ENCODE results near the gene MUCL3.
A peak's percentile ranks its signal among the peaks of the same experiment; 100 is the strongest.
"Not testable (repeated sequence)": the region's sequence is repeated elsewhere in the genome, so short reads cannot be mapped to it uniquely, and the experiment has no call there.

The MUCL3 gene

DNA sequence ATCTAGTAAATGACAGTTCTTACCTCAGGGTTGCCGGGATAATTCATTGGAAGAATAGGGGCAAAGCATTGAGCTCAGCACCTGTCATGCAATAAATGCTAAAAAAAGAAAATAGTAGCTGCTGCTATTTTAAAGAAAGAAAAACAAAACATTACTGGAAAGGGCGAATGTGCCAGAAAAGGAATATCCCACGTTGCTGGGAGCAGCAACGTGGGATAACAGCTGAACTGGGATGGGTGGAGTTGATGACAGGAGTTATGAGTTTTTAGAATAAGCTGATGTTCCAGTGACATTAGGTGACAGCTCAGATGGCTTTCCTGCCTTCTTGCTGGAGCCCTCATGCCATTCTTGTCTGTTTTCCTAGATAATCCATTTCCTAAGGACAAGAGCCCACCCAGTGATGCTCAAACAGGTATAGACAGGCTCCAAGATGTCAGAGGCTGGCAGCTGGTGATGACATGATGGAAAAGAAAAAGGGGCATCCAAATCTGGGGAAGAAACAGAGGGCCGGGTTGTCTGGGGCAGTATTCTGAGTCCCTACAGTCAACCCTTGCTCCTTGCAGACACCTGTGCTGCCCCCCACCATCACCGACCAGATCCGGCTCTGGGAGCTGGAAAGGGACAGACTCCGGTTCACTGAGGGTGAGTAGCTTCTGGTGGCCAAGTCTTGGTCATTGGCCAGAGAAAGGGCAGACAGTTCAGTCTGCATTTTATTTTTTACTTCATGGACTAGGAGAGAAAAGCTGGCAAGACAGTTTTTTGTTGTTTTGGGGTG, 27.8 kb upstream of the MUCL3 start:
- DNase-seq = no peak

DNA sequence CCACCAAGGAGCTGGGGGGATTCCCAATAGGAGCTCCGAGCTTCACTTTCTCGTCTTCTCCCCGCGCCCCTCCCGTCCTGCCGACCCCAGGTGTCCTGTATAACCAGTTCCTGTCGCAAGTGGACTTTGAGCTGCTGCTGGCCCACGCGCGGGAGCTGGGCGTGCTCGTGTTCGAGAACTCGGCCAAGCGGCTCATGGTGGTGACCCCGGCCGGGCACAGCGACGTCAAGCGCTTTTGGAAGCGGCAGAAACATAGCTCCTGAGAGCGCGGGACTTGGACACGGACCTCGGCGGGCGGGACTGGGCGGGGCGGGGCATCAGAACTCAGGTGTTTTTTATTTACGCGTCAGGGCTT, 27.1 kb upstream of the MUCL3 start:
- no peak for DNase-seq

- DNase-seq = peak; percentile 88 to 93
Observed at GRCh38 chr6:30914076-30914853, 26.5 kb upstream of the MUCL3 start, which contains the start of gene VARS2. VARS2 (plus strand) TSS chr6:30914238; CDS start chr6:30914837, 599 bp downstream.

DNA sequence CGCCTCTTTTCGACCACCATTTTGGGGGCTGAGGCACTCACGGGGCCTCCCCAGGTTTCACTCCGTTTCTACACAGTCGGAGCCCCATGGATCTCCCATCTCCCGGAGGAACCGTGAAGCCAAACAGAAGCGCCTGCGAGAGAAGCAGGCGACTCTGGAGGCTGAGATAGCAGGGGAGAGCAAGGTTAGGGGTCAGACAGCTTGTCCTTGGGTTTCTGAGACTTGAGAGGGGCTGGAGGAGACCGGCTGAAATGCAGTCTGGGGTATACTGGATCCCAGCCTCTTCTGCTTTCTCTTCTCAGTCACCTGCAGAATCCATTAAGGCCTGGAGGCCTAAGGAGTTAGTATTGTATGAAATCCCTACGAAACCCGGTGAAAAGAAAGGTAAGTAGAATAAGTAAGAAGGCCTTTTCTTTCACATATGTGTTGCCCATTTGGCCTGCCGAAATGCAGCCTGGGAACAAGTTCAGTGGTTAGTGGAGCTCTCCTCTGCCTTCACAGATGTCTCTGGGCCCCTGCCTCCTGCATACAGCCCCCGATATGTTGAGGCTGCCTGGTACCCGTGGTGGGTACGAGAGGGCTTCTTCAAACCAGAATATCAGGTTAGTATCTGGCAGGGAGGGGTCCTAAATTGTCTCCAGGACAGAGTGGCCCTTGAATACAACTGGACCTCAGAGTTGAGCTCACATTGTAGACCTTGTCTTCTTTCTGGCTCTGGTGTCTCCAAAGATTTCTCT, 25.8 kb upstream of the MUCL3 start:
- no peak for DNase-seq

- peak in 1 of 2 donors; percentile 48 for DNase-seq
Observed at GRCh38 chr6:30915591-30915946, 25.2 kb upstream of the MUCL3 start.

- DNase-seq = no peak
Observed at GRCh38 chr6:30917041-30917440, 23.7 kb upstream of the MUCL3 start.

GRCh38 chr6:30917487-30917886, 23.3 kb upstream of the MUCL3 start:
- no peak for DNase-seq

DNA sequence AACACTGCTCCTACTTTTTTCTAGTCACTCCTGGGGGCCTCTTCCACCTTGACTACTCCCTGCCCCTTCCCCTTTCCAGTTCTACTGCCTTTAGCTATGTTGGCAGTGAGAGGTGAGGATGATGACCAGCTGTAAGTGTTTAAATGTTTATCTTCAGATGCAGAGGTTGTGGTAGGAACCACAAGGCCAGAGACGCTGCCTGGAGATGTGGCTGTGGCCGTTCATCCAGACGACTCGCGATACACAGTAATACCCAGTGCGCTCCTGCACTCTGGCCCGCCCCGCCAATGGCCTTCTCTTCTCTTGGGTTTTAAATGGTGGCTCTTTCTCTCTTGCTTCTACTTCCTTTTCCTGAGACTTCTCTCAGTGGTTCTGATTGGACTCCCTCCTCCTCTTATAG, 22.1 kb upstream of the MUCL3 start:
- no peak for DNase-seq

GRCh38 chr6:30922447-30922852, 18.3 kb upstream of the MUCL3 start:
- no peak for DNase-seq

DNA sequence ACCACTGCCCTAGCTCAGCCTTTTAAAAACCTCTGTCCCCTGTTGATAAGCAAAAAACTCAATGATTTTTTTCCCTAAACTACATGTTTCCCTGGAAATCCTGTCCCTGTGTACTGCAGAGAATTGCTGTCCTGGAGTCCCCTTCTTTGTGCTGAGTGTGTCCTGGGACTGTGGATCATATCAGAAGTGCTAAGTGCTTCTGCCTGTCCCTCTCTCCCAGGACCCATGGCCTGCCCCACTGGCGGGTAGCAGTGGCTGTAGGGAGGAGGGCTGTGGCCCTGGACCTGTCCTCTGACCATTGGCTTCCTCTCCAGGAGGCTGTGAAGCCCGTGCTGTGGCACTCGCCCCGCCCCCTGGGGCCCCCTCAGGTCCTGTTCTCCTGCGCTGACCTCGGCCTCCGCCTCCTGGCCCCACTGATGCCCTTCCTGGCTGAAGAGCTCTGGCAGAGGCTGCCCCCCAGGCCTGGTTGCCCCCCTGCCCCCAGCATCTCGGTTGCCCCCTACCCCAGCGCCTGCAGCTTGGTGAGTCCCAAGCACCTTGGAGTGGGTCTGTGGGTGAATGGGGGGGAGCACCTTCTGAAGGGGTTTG, 16.6 kb upstream of the MUCL3 start:
- not testable (repeated sequence) for DNase-seq

- no peak for DNase-seq
Observed at GRCh38 chr6:30926644-30927043, 14.1 kb upstream of the MUCL3 start.

DNA sequence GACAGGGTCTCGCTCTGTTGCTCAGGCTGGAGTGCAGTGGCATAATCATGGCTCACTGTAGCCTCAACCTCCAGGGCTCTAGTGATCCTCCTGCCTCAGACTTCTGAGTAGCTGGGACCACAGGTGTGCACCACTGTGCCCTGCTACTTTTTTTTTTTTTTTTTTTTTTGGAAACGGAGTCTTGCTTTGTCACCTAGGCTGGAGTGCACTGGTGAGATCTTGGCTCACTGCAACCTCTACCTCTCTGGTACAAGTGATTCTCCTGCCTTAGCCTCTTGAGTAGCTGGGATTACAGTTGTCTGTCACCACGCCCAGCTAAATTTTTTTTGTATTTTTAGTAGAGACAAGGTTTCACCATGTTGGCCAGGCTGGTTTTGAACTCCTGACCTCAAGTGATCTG, 13.7 kb upstream of the MUCL3 start:
- DNase-seq = not testable (repeated sequence)

DNA sequence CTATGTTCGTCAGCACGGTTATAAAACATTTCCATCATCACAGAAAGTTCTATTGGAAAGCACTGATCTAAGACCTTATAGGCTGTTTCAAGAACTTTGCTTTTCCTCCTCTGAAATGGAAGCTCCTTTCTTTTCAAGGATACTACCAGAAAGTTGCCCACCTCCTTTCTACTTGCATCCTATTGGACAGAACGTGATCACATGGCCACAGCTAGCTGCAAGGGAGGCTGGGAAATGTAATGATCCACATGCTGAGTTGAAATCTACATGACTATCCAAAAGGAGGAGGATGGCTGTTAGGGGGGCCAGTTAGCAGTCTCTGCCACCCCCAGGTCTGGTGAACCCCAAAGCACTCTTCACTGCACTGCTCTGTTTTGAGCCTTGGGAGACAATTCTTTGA, 12.1 kb upstream of the MUCL3 start:
- no peak for DNase-seq

- no peak for DNase-seq
Observed at GRCh38 chr6:30930506-30930905, 10.3 kb upstream of the MUCL3 start.

- no peak for DNase-seq
Observed at GRCh38 chr6:30931272-30931671, 9.5 kb upstream of the MUCL3 start.

GRCh38 chr6:30931969-30932645, 8.7 kb upstream of the MUCL3 start, which contains the start of gene SFTA2:
SFTA2 (minus strand) TSS chr6:30932170; CDS start chr6:30932096, 74 bp downstream.
- no peak for DNase-seq

GRCh38 chr6:30932665-30933365, 8.0 kb upstream of the MUCL3 start:
- no peak for DNase-seq

DNA sequence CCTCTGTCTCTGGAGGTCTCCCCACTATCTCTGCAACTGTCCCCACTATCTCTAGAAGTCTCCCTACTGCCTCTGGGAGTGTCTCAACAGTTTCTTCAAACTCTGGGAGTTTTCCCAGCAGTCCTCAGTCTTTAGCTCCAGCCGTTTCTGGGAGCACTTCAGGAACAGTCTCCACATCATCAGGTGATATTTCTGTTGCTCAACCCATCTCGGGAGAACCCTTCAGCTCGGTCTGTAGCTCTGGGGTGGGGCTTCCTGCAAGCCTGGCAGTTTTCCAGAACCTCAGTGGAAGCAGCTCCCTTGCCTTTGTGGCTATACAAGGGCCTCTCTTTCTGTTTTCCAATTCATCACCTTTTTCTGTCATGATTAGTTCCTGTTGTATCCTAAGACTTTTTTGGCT, 5.8 kb upstream of the MUCL3 start:
- DNase-seq = no peak

- DNase-seq = no peak
Observed at GRCh38 chr6:30937265-30937664, 3.5 kb upstream of the MUCL3 start.

GRCh38 chr6:30938730-30939129, 2.0 kb upstream of the MUCL3 start:
- no peak for DNase-seq

DNA sequence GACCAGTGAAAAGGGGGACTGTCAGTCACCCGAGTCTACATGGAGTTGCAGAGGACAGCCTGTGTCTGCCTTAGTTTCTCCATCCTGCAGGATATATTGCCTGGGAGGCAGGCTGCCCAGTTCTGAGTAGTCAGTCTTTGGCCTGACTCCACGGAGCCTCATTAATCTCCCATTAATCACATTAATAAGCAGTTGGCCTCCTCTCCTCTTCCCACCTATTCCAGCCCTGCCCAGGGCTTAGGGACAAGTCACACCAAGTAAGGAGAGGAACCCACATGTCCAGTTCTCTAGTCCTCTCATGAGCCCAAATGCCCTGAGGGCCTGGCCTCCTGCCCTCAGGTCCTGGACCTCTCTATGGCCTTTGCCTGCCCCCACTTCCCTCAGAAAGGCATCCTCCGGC, 1.3 kb upstream of the MUCL3 start:
- DNase-seq = no peak
